Measurements from ENCODE around the gene ABHD8.
"Not testable (repeated sequence)": the region's sequence is repeated elsewhere in the genome, so short reads cannot be mapped to it uniquely, and the experiment has no call there.

The ABHD8 gene

GRCh38 chr19:17303940-17304267 lies 679 bp upstream of the ABHD8 start:
- H3K4me3 ChIP-seq (replicated peaks; ENCODE audit: low read depth, low read length): no peak overlapping the region
- TF ChIP-seq CTCF (IDR thresholded peaks at IDR 0.05; ENCODE audit: low read length, missing control alignments): no peak
- no peak for DNase-seq (ENCODE audit: low read depth)

GRCh38 chr19:17302391-17303166 lies 646 bp downstream of the ABHD8 start:
- no peak for DNase-seq (ENCODE audit: low read depth)
- no peak for TF ChIP-seq CTCF (IDR thresholded peaks at IDR 0.05; ENCODE audit: low read length, missing control alignments)
- H3K4me3 ChIP-seq (replicated peaks; ENCODE audit: low read depth, low read length): peak overlapping the region; percentile 72

GRCh38 chr19:17300992-17301619 lies 2.1 kb downstream of the ABHD8 start:
- no peak for DNase-seq (ENCODE audit: low read depth)
- TF ChIP-seq CTCF (IDR thresholded peaks at IDR 0.05; ENCODE audit: low read length, missing control alignments): no peak
- no peak overlapping the region for H3K4me3 ChIP-seq (replicated peaks; ENCODE audit: low read depth, low read length)

GRCh38 chr19:17296976-17297375 lies 6.2 kb downstream of the ABHD8 start:
- no peak for DNase-seq (ENCODE audit: low read depth)
- H3K4me3 ChIP-seq (replicated peaks; ENCODE audit: low read depth, low read length): no peak overlapping the region
- TF ChIP-seq CTCF (IDR thresholded peaks at IDR 0.05; ENCODE audit: low read length, missing control alignments): no peak

- TF ChIP-seq CTCF (IDR thresholded peaks at IDR 0.05; ENCODE audit: low read length, missing control alignments): no peak
- no peak overlapping the region for H3K4me3 ChIP-seq (replicated peaks; ENCODE audit: low read depth, low read length)
- no peak for DNase-seq (ENCODE audit: low read depth)
These were observed 7.0 kb downstream of the ABHD8 start for GRCh38 chr19:17296273-17296672.

GRCh38 chr19:17295551-17295950 lies 7.7 kb downstream of the ABHD8 start:
- not testable (repeated sequence) for DNase-seq (ENCODE audit: low read depth); H3K4me3 ChIP-seq (replicated peaks; ENCODE audit: low read depth, low read length)

GRCh38 chr19:17294051-17294891 lies 9.0 kb downstream of the ABHD8 start:
- DNase-seq (ENCODE audit: low read depth): no peak
- no peak for TF ChIP-seq CTCF (IDR thresholded peaks at IDR 0.05; ENCODE audit: low read length, missing control alignments)
- no peak overlapping the region for H3K4me3 ChIP-seq (replicated peaks; ENCODE audit: low read depth, low read length)
